Esophagus squamous epithelium (tissue), 4 donors: ENCODE measurements around the gene GCNT2.

Experiments
- POLR2A ChIP-seq, 4 donors: fragments of 450-650 bp; IDR thresholded peaks; one replicate each; pipeline ENCODE4 v1.6.1; 2017; ENCODE audit warnings: antibody characterized with exemption in 4 of 4, mild to moderate bottlenecking in 4 of 4, moderate library complexity in 3 of 4
- TF ChIP-seq, protein P1 (sequence below), 6 experiments: fragments of 450-650 bp in 4 of 6; fragments of 200-600 bp in 2 of 6; sonication (generic) in 2 of 6; IDR thresholded peaks; one replicate each; pipeline ENCODE4 v1.5.1; 2016 to 2019; ENCODE audit warnings: antibody characterized with exemption in 6 of 6, mild to moderate bottlenecking in 4 of 6, moderate library complexity in 4 of 6

DNA sequence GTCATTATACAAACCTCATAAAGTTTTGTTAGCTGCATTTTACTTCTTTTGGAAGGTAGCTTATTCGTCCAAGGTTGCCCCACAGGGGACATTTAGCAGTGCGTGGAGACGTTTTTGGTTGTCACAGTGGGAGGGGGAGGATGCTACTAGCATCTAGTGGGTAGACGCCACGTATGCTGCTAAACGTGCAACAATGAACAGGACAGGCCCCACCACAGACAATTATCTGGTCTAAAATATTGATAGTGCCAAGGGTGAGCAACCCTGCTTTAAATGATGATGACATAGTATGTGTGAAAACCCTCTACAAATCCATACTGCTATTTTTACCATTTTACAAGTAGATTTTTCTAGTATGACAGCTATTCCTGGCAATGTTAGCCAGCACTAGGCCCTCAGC lies 13.9 kb upstream of the GCNT2 start:
- TF ChIP-seq POLR2A (IDR thresholded peaks at IDR 0.05): no peak
- TF ChIP-seq, protein P1, sequence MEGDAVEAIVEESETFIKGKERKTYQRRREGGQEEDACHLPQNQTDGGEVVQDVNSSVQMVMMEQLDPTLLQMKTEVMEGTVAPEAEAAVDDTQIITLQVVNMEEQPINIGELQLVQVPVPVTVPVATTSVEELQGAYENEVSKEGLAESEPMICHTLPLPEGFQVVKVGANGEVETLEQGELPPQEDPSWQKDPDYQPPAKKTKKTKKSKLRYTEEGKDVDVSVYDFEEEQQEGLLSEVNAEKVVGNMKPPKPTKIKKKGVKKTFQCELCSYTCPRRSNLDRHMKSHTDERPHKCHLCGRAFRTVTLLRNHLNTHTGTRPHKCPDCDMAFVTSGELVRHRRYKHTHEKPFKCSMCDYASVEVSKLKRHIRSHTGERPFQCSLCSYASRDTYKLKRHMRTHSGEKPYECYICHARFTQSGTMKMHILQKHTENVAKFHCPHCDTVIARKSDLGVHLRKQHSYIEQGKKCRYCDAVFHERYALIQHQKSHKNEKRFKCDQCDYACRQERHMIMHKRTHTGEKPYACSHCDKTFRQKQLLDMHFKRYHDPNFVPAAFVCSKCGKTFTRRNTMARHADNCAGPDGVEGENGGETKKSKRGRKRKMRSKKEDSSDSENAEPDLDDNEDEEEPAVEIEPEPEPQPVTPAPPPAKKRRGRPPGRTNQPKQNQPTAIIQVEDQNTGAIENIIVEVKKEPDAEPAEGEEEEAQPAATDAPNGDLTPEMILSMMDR (IDR thresholded peaks at IDR 0.05): no peak
